Cardiac fibroblast (primary cell): ENCODE data around the gene DNAJC5.
"Not testable (repeated sequence)": the region's sequence is repeated elsewhere in the genome, so short reads cannot be mapped to it uniquely, and the experiment has no call there.

ENCODE experiments used
- DNase-seq, 2 donors: peaks; one replicate each; pipeline versions ENCODE4 v3.0.0 to v3.0.0-alpha.2; 2010; ENCODE audit warnings: low read depth in 2 of 2
- H3K4me3 ChIP-seq, 2 donors: replicated peaks in 1 of 2; 1 replicate in 1 of 2; 2 replicates in 1 of 2; pipeline ENCODE4 v1.5.1; 2011; ENCODE audit warnings: low read depth in 2 of 2, low read length in 2 of 2, mild to moderate bottlenecking in 2 of 2, moderate library complexity in 1 of 2
- CTCF ChIP-seq: IDR thresholded peaks from one replicate; pipeline ENCODE4 v1.5.1; 2011; ENCODE audit warnings: low read depth, mild to moderate bottlenecking, low read length, inconsistent platforms

Gene DNAJC5

GRCh38 chr20:63973160-63973479 lies 78.2 kb downstream of the DNAJC5 start:
- no peak for TF ChIP-seq CTCF
- DNase-seq: no peak
- no peak overlapping the region for H3K4me3 ChIP-seq

GRCh38 chr20:63973636-63974401 lies 78.9 kb downstream of the DNAJC5 start:
- H3K4me3 ChIP-seq: peak overlapping the region; percentile 44 to 55
- DNase-seq: peak; percentile 87 to 88
- TF ChIP-seq CTCF: peak; percentile 98

GRCh38 chr20:63974402-63975200 lies 79.7 kb downstream of the DNAJC5 start:
- H3K4me3 ChIP-seq: no peak overlapping the region
- peak in 1 of 2 donors; percentile 19 for DNase-seq
- no peak for TF ChIP-seq CTCF

- not testable (repeated sequence) for DNase-seq
Observed at GRCh38 chr20:63976511-63976910, 81.6 kb downstream of the DNAJC5 start.

GRCh38 chr20:63976980-63977738 lies 82.2 kb downstream of the DNAJC5 start:
- TF ChIP-seq CTCF: no peak
- DNase-seq: no peak
- no peak overlapping the region for H3K4me3 ChIP-seq

More at GRCh38 chr20:63976511-63976910, 81.6 kb downstream of the DNAJC5 start:
- not testable (repeated sequence) for H3K4me3 ChIP-seq

- no peak for TF ChIP-seq CTCF
- peak; percentile 69 to 72 for DNase-seq
- H3K4me3 ChIP-seq: no peak overlapping the region
Observed at GRCh38 chr20:63977739-63978276, 82.9 kb downstream of the DNAJC5 start.
